OCI-LY1 (cell line): ENCODE results near the gene ZPR1.

Source experiments
- H2AFZ ChIP-seq: fragments of 200-600 bp; sonication (generic), shearing (Covaris generic); 2 replicates; pipeline ENCODE4 v1.6.0; 2014; ENCODE audit warnings: antibody characterized with exemption, mild to moderate bottlenecking, low read length
- H3F3A ChIP-seq: fragments of 200-600 bp; sonication (generic), shearing (Covaris generic); 2 replicates; pipeline ENCODE4 v1.6.0; 2014; ENCODE audit warnings: mild to moderate bottlenecking, antibody characterized with exemption, low read length, moderate library complexity; ENCODE audit not compliant: insufficient read depth
- H3K27ac ChIP-seq: fragments of 200-600 bp; sonication (generic); 2 replicates; pipeline ENCODE4 v1.5.1; 2014; ENCODE audit warnings: low read length, mixed run types, mild to moderate bottlenecking, low read depth; ENCODE audit not compliant: poor library complexity, severe bottlenecking
- H3K27me3 ChIP-seq: fragments of 200-600 bp; sonication (generic); 2 replicates; pipeline ENCODE4 v1.6.0; 2014; ENCODE audit warnings: antibody characterized with exemption, mild to moderate bottlenecking, low read length, moderate library complexity; ENCODE audit not compliant: insufficient read depth
- H3K36me3 ChIP-seq: fragments of 200-600 bp; sonication (generic); 2 replicates; pipeline ENCODE4 v1.6.1; 2014; ENCODE audit warnings: mild to moderate bottlenecking, antibody characterized with exemption, low read length, moderate library complexity, mixed read lengths; ENCODE audit not compliant: insufficient read depth
- H3K4me1 ChIP-seq: fragments of 200-600 bp; sonication (generic); 2 replicates; pipeline ENCODE4 v1.5.1; 2014; ENCODE audit warnings: mild to moderate bottlenecking, low read length, moderate library complexity; ENCODE audit not compliant: insufficient read depth, severe bottlenecking
- H3K4me2 ChIP-seq: fragments of 200-600 bp; sonication (generic), shearing (Covaris generic); 2 replicates; pipeline ENCODE4 v1.6.1; 2014; ENCODE audit warnings: low read length
- H3K4me3 ChIP-seq: fragments of 200-600 bp; sonication (generic); 2 replicates; pipeline ENCODE4 v1.5.1; 2014; ENCODE audit warnings: low read length, low read depth, mild to moderate bottlenecking, mixed read lengths; ENCODE audit not compliant: poor library complexity, severe bottlenecking
- H3K79me2 ChIP-seq: fragments of 200-600 bp; shearing (Covaris generic); 2 replicates; pipeline ENCODE4 v1.6.1; 2016; ENCODE audit warnings: mixed run types, low read length, mixed read lengths; ENCODE audit not compliant: insufficient read depth
- H3K9ac ChIP-seq: fragments of 200-600 bp; sonication (generic), shearing (Covaris generic); 2 replicates; pipeline ENCODE4 v1.6.1; 2014; ENCODE audit warnings: mild to moderate bottlenecking, low read length, mixed read lengths
- H3K9me2 ChIP-seq: fragments of 200-600 bp; sonication (generic), shearing (Covaris generic); 2 replicates; pipeline ENCODE4 v1.6.1; 2014; ENCODE audit warnings: low read depth, mild to moderate bottlenecking, low read length, mixed read lengths
- H3K9me3 ChIP-seq: fragments of 200-600 bp; shearing (Covaris generic); 2 replicates; pipeline ENCODE4 v1.6.1; 2014; ENCODE audit warnings: low read length, mixed read lengths
- H4K20me1 ChIP-seq: fragments of 200-600 bp; sonication (generic), shearing (Covaris generic); 2 replicates; pipeline ENCODE4 v1.6.0; 2016; ENCODE audit warnings: mild to moderate bottlenecking, low read length; ENCODE audit not compliant: insufficient read depth
- EZH2 ChIP-seq: fragments of 200-600 bp; sonication (generic), shearing (Covaris generic); IDR thresholded peaks from 2 replicates; pipeline ENCODE4 v1.8.0; 2017; ENCODE audit warnings: borderline replicate concordance, mixed run types, mild to moderate bottlenecking, antibody characterized with exemption, low read length, moderate library complexity, mixed read lengths
- TF ChIP-seq, protein P1 (sequence below): fragments of 200-600 bp; sonication (generic), shearing (Covaris generic); IDR thresholded peaks from 2 replicates; pipeline ENCODE4 v1.5.1; 2017; ENCODE audit warnings: mild to moderate bottlenecking, antibody characterized with exemption, low read length, moderate library complexity, mixed read lengths

ZPR1 gene

DNA sequence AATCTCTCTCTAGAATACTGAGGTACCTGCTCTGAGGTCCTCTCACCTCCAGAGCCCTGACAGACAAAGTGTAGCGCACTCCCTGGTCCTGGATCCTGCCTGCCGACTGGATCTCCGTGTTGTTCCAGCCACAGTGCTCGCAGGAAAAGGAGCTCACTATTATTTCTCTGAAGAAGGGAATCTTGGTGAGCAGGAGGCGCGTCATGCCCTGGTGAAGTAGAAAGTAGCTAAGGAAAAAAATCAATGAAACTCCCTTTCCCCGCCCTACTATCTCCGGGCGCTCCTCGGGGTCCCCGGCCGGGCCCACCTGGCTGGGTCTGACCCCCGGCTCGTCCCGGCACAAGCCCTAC, 412 bp downstream of the ZPR1 start:
- Histone ChIP-seq H3K27me3 (no peaks in the 10 kb centered on the region), H3K27ac (no peak overlapping the region), H3K9me2 (no peaks in the 10 kb centered on the region), H4K20me1 (no peaks in the 10 kb centered on the region), H2AFZ (no peak overlapping the region), H3K9ac (peak overlapping the region; percentile 84), H3K4me1 (peaks cover 28% of the 10 kb centered on the region), H3K79me2 (peaks cover 10% of the 10 kb centered on the region; the same call in 1 of the 2 replicates), H3K4me2 (peak overlapping the region; percentile 98), H3K36me3 (peaks cover 43% of the 10 kb centered on the region), H3F3A (no peaks in the 10 kb centered on the region), H3K9me3 (no peaks in the 10 kb centered on the region), H3K4me3 (peak overlapping the region; percentile 89)
- TF ChIP-seq EZH2 = no peak
- TF ChIP-seq, protein P1, sequence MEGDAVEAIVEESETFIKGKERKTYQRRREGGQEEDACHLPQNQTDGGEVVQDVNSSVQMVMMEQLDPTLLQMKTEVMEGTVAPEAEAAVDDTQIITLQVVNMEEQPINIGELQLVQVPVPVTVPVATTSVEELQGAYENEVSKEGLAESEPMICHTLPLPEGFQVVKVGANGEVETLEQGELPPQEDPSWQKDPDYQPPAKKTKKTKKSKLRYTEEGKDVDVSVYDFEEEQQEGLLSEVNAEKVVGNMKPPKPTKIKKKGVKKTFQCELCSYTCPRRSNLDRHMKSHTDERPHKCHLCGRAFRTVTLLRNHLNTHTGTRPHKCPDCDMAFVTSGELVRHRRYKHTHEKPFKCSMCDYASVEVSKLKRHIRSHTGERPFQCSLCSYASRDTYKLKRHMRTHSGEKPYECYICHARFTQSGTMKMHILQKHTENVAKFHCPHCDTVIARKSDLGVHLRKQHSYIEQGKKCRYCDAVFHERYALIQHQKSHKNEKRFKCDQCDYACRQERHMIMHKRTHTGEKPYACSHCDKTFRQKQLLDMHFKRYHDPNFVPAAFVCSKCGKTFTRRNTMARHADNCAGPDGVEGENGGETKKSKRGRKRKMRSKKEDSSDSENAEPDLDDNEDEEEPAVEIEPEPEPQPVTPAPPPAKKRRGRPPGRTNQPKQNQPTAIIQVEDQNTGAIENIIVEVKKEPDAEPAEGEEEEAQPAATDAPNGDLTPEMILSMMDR = no peak

DNA sequence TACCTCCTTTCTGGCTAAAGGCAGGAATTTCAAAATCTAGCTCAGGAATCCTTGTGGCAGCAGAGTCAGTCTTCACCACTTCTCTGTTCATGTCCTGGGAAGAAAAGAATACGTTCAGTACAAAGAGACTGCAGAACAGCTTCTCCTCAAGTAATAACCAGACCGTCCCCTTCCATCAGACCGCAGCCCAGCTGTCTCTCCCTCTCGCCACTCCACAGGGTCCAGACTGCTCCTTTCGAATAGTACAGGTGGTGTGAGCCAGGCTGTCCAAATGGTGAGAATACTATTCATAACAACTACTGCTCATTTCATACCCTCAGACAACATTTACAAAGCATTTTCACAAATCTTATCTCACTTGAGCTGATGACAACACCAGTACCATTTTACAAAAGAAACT, 857 bp downstream of the ZPR1 start:
- TF ChIP-seq, protein P1 = no peak
- TF ChIP-seq EZH2 = no peak
- H3K27me3 ChIP-seq = no peaks in the 10 kb centered on the region
- H3K9me3 ChIP-seq = no peaks in the 10 kb centered on the region
- peaks cover 27% of the 10 kb centered on the region for H3K4me1 ChIP-seq
- no peaks in the 10 kb centered on the region for H3F3A ChIP-seq
- H3K79me2 ChIP-seq = peaks cover 10% of the 10 kb centered on the region; the same call in 1 of the 2 replicates
- H3K4me3 ChIP-seq = peak overlapping the region; percentile 89
- peak overlapping the region; percentile 84 for H3K9ac ChIP-seq
- H2AFZ ChIP-seq = no peak overlapping the region
- H3K36me3 ChIP-seq = peaks cover 47% of the 10 kb centered on the region
- H3K9me2 ChIP-seq = no peaks in the 10 kb centered on the region
- H3K27ac ChIP-seq = no peak overlapping the region
- H3K4me2 ChIP-seq = peak overlapping the region; percentile 98
- no peaks in the 10 kb centered on the region for H4K20me1 ChIP-seq

DNA sequence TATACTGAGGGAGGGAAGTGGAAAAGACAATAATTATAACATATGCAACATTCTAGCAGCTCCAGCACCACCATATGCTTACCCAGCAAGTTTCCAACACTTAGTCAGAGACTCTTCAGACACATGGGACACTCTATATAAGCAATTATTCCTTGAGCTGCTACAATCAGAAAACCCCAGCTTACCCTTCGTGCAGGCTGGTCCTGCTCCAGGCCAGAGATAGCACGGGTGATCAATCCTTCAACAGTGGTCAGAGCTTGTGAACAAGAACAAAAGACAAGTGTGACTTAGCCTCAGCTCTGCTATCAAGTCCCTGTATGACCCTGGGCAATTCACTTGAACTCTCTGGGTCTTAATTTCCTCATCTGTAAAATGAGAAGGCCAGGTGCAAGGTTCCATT, 1.5 kb downstream of the ZPR1 start:
- no peaks in the 10 kb centered on the region for H3K9me2 ChIP-seq
- H3K4me3 ChIP-seq = peak overlapping the region; percentile 89
- no peaks in the 10 kb centered on the region for H4K20me1 ChIP-seq
- H3K4me1 ChIP-seq = peaks cover 20% of the 10 kb centered on the region
- no peak overlapping the region; the same call in 1 of the 2 replicates for H3K9ac ChIP-seq
- H3K36me3 ChIP-seq = peaks cover 54% of the 10 kb centered on the region
- no peaks in the 10 kb centered on the region for H3K9me3 ChIP-seq
- H3K4me2 ChIP-seq = peak overlapping the region; percentile 98
- no peak overlapping the region for H2AFZ ChIP-seq
- peaks cover 10% of the 10 kb centered on the region; the same call in 1 of the 2 replicates for H3K79me2 ChIP-seq
- TF ChIP-seq, protein P1 = no peak
- TF ChIP-seq EZH2 = no peak
- no peaks in the 10 kb centered on the region for H3F3A ChIP-seq
- no peak overlapping the region for H3K27ac ChIP-seq
- H3K27me3 ChIP-seq = no peaks in the 10 kb centered on the region
